Neural cell (in vitro differentiated cells): ENCODE results near the gene CALHM4. TPM values are rescaled to one million over a fixed set of nuclear protein-coding genes. Genes with fewer than 3 reads are reported as not detected.

Experiments used
- H2AFZ ChIP-seq: fragments of 200-600, 300-800 bp; sonication (generic), shearing (Covaris generic); 2 replicates; pipeline ENCODE4 v1.6.0; 2014; ENCODE audit warnings: low read depth, mild to moderate bottlenecking, antibody characterized with exemption, low read length, moderate library complexity
- H3F3A ChIP-seq: fragments of 200-600 bp; shearing (Covaris generic); 2 replicates; pipeline ENCODE4 v1.6.1; 2016; ENCODE audit warnings: mild to moderate bottlenecking, moderate library complexity, mixed read lengths, antibody characterized with exemption, low read length; ENCODE audit not compliant: insufficient read depth, poor library complexity, severe bottlenecking
- H3K27ac ChIP-seq: fragments of 200-600, 300-800 bp; sonication (generic), shearing (Covaris generic); 2 replicates; pipeline ENCODE4 v1.5.1; 2014; ENCODE audit warnings: mild to moderate bottlenecking, low read length, moderate library complexity
- H3K27me3 ChIP-seq: fragments of 300-800, 200-600 bp; sonication (generic), shearing (Covaris generic); 2 replicates; pipeline ENCODE4 v1.6.0; 2014; ENCODE audit warnings: mild to moderate bottlenecking, low read depth, low read length, moderate library complexity; ENCODE audit not compliant: insufficient read depth
- H3K36me3 ChIP-seq: fragments of 300-800, 200-600 bp; sonication (generic), shearing (Covaris generic); 2 replicates; pipeline ENCODE4 v1.5.1; 2014; ENCODE audit warnings: mild to moderate bottlenecking, antibody characterized with exemption, low read length, moderate library complexity; ENCODE audit not compliant: insufficient read depth
- H3K4me2 ChIP-seq: fragments of 300-800, 200-600 bp; sonication (generic), shearing (Covaris generic); 2 replicates; pipeline ENCODE4 v1.6.0; 2014; ENCODE audit warnings: mild to moderate bottlenecking, low read length
- H3K4me3 ChIP-seq: fragments of 300-800, 200-600 bp; sonication (generic), shearing (Covaris generic); 2 replicates; pipeline ENCODE4 v1.5.1; 2014; ENCODE audit warnings: mild to moderate bottlenecking, low read length, moderate library complexity
- H3K79me2 ChIP-seq: fragments of 200-600 bp; shearing (Covaris generic); replicated peaks from 2 replicates; pipeline ENCODE4 v1.6.0; 2014; ENCODE audit warnings: mild to moderate bottlenecking, low read length, moderate library complexity; ENCODE audit not compliant: insufficient read depth
- H3K9ac ChIP-seq: fragments of 300-800, 200-600 bp; sonication (generic), shearing (Covaris generic); 2 replicates; pipeline ENCODE4 v1.6.1; 2016; ENCODE audit warnings: mild to moderate bottlenecking, low read length, mixed read lengths
- H3K9me2 ChIP-seq: fragments of 200-600 bp; shearing (Covaris generic); 2 replicates; pipeline ENCODE4 v1.6.1; 2016; ENCODE audit warnings: mild to moderate bottlenecking, low read length, mixed read lengths; ENCODE audit not compliant: insufficient read depth
- H3K9me3 ChIP-seq: fragments of 200-600, 300-800 bp; sonication (generic), shearing (Covaris generic); 2 replicates; pipeline ENCODE4 v1.6.1; 2016; ENCODE audit warnings: mild to moderate bottlenecking, mixed run types, low read length, moderate library complexity, mixed read lengths
- H4K20me1 ChIP-seq: fragments of 200-600 bp; shearing (Covaris generic); 2 replicates; pipeline ENCODE4 v1.6.1; 2016; ENCODE audit warnings: mild to moderate bottlenecking, mixed run types; ENCODE audit not compliant: insufficient read depth
- EP300 ChIP-seq: fragments of 450-650 bp; conservative IDR thresholded peaks from 2 replicates; pipeline ENCODE4 v1.6.1; 2014; ENCODE audit warnings: antibody characterized with exemption, mild to moderate bottlenecking, moderate library complexity; ENCODE audit not compliant: poor library complexity, severe bottlenecking
- EZH2 ChIP-seq: fragments of 200-600, 300-800 bp; shearing (Covaris generic), sonication (generic); IDR thresholded peaks from 2 replicates; pipeline ENCODE4 v1.6.1; 2014; ENCODE audit warnings: antibody characterized with exemption, low read length, borderline replicate concordance, mild to moderate bottlenecking; ENCODE audit not compliant: insufficient read depth, poor library complexity, severe bottlenecking
- MXI1 ChIP-seq: fragments of 450-650 bp; conservative IDR thresholded peaks from 2 replicates; pipeline ENCODE4 v1.6.1; 2014; ENCODE audit warnings: antibody characterized with exemption, mild to moderate bottlenecking; ENCODE audit not compliant: poor library complexity, severe bottlenecking
- POLR2AphosphoS5 ChIP-seq: IDR thresholded peaks from 2 replicates; pipeline ENCODE4 v1.6.1; 2012
- RAD21 ChIP-seq: fragments of 450-650 bp; conservative IDR thresholded peaks from 2 replicates; pipeline ENCODE4 v1.6.1; 2014; ENCODE audit warnings: antibody characterized with exemption, mild to moderate bottlenecking, moderate library complexity
- SMC3 ChIP-seq: fragments of 450-650 bp; conservative IDR thresholded peaks from 2 replicates; pipeline ENCODE4 v1.6.1; 2014; ENCODE audit warnings: antibody characterized with exemption, mild to moderate bottlenecking, moderate library complexity; ENCODE audit not compliant: poor library complexity
- TAF1 ChIP-seq: IDR thresholded peaks from 2 replicates; pipeline ENCODE4 v1.6.1; 2012; ENCODE audit warnings: low read depth
- polyA plus RNA-seq: library from polyadenylated mRNA; depleted of rRNA; stranded (reverse); fragments of >200 nt; gene quantifications from 2 replicates; pipeline ENCODE4 v1.2.3, GENCODE V29; 2014
- TF ChIP-seq, protein P1 (sequence below): IDR thresholded peaks from 2 replicates; pipeline ENCODE4 v1.6.1; 2012; ENCODE audit warnings: borderline replicate concordance
- TF ChIP-seq, protein P2 (sequence below): fragments of 450-650 bp; IDR thresholded peaks from 2 replicates; pipeline ENCODE4 v1.5.1; 2014; ENCODE audit warnings: antibody characterized with exemption, mild to moderate bottlenecking, moderate library complexity; ENCODE audit not compliant: poor library complexity, severe bottlenecking

CALHM4 gene
- polyA plus RNA-seq, 1 donor from 2014 or later: not detected

DNA sequence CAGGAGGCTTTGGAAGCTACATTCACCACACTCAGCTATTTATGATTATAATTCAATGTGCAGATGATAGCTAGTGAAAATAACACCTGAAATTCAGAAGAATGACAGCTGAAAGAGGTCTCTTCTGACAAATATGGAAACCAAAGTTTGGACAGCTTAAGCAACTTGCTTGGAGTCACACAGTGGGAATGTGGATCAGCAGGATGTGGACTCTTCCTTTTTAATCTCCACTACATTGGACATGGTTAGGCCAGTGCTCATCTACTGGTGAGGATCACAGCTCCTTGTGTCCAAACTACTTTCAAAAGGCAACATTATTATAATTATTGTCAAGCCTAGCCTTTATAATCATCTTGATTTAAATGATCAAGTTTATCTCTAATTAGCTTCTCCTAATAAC is 18.4 kb upstream of the CALHM4 start:
- Histone ChIP-seq H3K9me3 (no peaks in the 10 kb centered on the region), H3K9ac (no peak overlapping the region), H4K20me1 (no peaks in the 10 kb centered on the region), H3K27ac (no peak overlapping the region), H3K4me3 (no peak overlapping the region), H2AFZ (no peak overlapping the region), H3K79me2 (no peaks in the 10 kb centered on the region), H3K9me2 (no peaks in the 10 kb centered on the region), H3K36me3 (no peaks in the 10 kb centered on the region), H3K27me3 (no peaks in the 10 kb centered on the region), H3K4me2 (no peak overlapping the region), H3F3A (no peaks in the 10 kb centered on the region)
- no peak for TF ChIP-seq POLR2AphosphoS5
- TF ChIP-seq, protein P1, sequence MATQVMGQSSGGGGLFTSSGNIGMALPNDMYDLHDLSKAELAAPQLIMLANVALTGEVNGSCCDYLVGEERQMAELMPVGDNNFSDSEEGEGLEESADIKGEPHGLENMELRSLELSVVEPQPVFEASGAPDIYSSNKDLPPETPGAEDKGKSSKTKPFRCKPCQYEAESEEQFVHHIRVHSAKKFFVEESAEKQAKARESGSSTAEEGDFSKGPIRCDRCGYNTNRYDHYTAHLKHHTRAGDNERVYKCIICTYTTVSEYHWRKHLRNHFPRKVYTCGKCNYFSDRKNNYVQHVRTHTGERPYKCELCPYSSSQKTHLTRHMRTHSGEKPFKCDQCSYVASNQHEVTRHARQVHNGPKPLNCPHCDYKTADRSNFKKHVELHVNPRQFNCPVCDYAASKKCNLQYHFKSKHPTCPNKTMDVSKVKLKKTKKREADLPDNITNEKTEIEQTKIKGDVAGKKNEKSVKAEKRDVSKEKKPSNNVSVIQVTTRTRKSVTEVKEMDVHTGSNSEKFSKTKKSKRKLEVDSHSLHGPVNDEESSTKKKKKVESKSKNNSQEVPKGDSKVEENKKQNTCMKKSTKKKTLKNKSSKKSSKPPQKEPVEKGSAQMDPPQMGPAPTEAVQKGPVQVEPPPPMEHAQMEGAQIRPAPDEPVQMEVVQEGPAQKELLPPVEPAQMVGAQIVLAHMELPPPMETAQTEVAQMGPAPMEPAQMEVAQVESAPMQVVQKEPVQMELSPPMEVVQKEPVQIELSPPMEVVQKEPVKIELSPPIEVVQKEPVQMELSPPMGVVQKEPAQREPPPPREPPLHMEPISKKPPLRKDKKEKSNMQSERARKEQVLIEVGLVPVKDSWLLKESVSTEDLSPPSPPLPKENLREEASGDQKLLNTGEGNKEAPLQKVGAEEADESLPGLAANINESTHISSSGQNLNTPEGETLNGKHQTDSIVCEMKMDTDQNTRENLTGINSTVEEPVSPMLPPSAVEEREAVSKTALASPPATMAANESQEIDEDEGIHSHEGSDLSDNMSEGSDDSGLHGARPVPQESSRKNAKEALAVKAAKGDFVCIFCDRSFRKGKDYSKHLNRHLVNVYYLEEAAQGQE: no peak
- TF ChIP-seq EP300: no peak
- TF ChIP-seq TAF1: no peak
- TF ChIP-seq SMC3: no peak
- TF ChIP-seq EZH2: no peak
- TF ChIP-seq MXI1: no peak
- TF ChIP-seq RAD21: no peak
- TF ChIP-seq, protein P2, sequence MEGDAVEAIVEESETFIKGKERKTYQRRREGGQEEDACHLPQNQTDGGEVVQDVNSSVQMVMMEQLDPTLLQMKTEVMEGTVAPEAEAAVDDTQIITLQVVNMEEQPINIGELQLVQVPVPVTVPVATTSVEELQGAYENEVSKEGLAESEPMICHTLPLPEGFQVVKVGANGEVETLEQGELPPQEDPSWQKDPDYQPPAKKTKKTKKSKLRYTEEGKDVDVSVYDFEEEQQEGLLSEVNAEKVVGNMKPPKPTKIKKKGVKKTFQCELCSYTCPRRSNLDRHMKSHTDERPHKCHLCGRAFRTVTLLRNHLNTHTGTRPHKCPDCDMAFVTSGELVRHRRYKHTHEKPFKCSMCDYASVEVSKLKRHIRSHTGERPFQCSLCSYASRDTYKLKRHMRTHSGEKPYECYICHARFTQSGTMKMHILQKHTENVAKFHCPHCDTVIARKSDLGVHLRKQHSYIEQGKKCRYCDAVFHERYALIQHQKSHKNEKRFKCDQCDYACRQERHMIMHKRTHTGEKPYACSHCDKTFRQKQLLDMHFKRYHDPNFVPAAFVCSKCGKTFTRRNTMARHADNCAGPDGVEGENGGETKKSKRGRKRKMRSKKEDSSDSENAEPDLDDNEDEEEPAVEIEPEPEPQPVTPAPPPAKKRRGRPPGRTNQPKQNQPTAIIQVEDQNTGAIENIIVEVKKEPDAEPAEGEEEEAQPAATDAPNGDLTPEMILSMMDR: no peak

DNA sequence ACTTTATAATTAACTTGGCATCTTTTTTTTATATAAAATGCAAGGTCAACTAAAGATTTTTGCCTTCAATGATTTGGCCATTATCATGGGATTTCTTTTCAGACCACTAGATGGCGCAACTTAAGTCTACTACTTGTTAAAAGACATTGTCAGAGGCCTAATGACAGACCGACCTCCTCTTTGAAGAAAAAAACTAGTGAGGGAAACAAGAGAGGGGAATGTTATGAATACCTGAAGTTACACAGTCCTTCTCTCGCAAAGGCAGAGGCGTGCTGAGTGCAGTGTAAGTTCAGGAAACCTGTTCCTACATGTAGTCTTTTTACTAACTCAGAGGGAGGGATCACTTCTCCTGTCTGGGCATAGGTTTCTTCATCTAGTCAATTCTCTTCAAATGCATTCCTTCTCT is 17.3 kb upstream of the CALHM4 start:
- Histone ChIP-seq H2AFZ (no peak overlapping the region), H3F3A (no peaks in the 10 kb centered on the region), H4K20me1 (no peaks in the 10 kb centered on the region), H3K9ac (no peak overlapping the region), H3K9me2 (no peaks in the 10 kb centered on the region), H3K27me3 (no peaks in the 10 kb centered on the region), H3K36me3 (no peaks in the 10 kb centered on the region), H3K4me2 (no peak overlapping the region), H3K27ac (no peak overlapping the region), H3K4me3 (no peak overlapping the region), H3K9me3 (no peaks in the 10 kb centered on the region), H3K79me2 (no peaks in the 10 kb centered on the region)
- peak; percentile 24 for TF ChIP-seq RAD21
- TF ChIP-seq SMC3: peak; percentile 45
- TF ChIP-seq EP300: no peak
- no peak for TF ChIP-seq POLR2AphosphoS5
- TF ChIP-seq EZH2: no peak
- TF ChIP-seq, protein P1: no peak
- no peak for TF ChIP-seq TAF1
- TF ChIP-seq, protein P2: peak; percentile 58
